ENCODE results near the gene TUBB. TPM values are rescaled to one million over a fixed set of nuclear protein-coding genes. Genes with fewer than 3 reads are reported as not detected.

Gene TUBB
- total and polyA plus RNA-seq, 12 donors = 144 to 440 (median 189) TPM

GRCh38 chr6:30709101-30709868 lies 10.9 kb upstream of the TUBB start:
- DNase-seq = no peak
- H3K36me3 ChIP-seq = peaks cover 0 to 99% (median 51%) of the 10 kb centered on the region in 9 donors
- H3K9me3 ChIP-seq = no peaks in the 10 kb centered on the region
- peaks cover 0 to 7% (median 0%) of the 10 kb centered on the region in 9 donors for H3K4me1 ChIP-seq
- H3K27ac ChIP-seq = no peak overlapping the region
- no peak overlapping the region for H3K4me3 ChIP-seq
- intact Hi-C loops (cut with DNase I) = no loop called here
- WGBS, 2 donors = 98 to 100% methylated on average over 2 of the region's 2 CpGs
- no peak for TF ChIP-seq CTCF (IDR thresholded peaks at IDR 0.05)
- ATAC-seq = no peak
- no peaks in the 10 kb centered on the region for H3K27me3 ChIP-seq

GRCh38 chr6:30711758-30712380 lies 8.3 kb upstream of the TUBB start:
- DNase-seq = no peak
- no peak overlapping the region for H3K27ac ChIP-seq
- no peaks in the 10 kb centered on the region for H3K27me3 ChIP-seq
- intact Hi-C loops (cut with DNase I) = no loop called here
- no peak for TF ChIP-seq CTCF (IDR thresholded peaks at IDR 0.05)
- no peak overlapping the region for H3K4me3 ChIP-seq
- H3K4me1 ChIP-seq = peaks cover 0 to 11% (median 8%) of the 10 kb centered on the region in 9 donors
- peaks cover 0 to 86% (median 56%) of the 10 kb centered on the region in 9 donors for H3K36me3 ChIP-seq
- no peak for ATAC-seq
- 92 to 96% methylated on average over 1 of the region's 1 CpG for WGBS, 2 donors
- no peaks in the 10 kb centered on the region for H3K9me3 ChIP-seq

- Histone ChIP-seq H3K9me3 (no peaks in the 10 kb centered on the region), H3K4me3 (no peak overlapping the region), H3K27ac (no peak overlapping the region), H3K4me1 (peaks cover 0 to 11% (median 9%) of the 10 kb centered on the region in 9 donors), H3K36me3 (peaks cover 0 to 80% (median 54%) of the 10 kb centered on the region in 9 donors), H3K27me3 (no peaks in the 10 kb centered on the region)
- no peak for TF ChIP-seq CTCF (IDR thresholded peaks at IDR 0.05)
- intact Hi-C loops (cut with DNase I) = no loop called here
- ATAC-seq (no peak), DNase-seq (no peak)
- WGBS, 2 donors = 60 to 75% methylated on average over 7 of the region's 7 CpGs
Observed at GRCh38 chr6:30712441-30712945, 7.7 kb upstream of the TUBB start.

- no peak overlapping the region for H3K27ac ChIP-seq
- H3K36me3 ChIP-seq = peaks cover 0 to 63% (median 44%) of the 10 kb centered on the region in 9 donors
- ATAC-seq = no peak
- no peak for TF ChIP-seq CTCF (IDR thresholded peaks at IDR 0.05)
- no peak overlapping the region for H3K4me3 ChIP-seq
- DNase-seq = no peak
- H3K27me3 ChIP-seq = no peaks in the 10 kb centered on the region
- H3K4me1 ChIP-seq = peaks cover 2 to 27% (median 24%) of the 10 kb centered on the region in 9 donors
- no peaks in the 10 kb centered on the region for H3K9me3 ChIP-seq
- intact Hi-C loops (cut with DNase I) = loop anchor here in 1 of 10 donors (2.0 kb wide), 1 partner anchor 23 kb away; the partner anchor contains the start of gene NRM
- WGBS, 2 donors = 96 to 100% methylated on average over 1 of the region's 1 CpG
Observed at GRCh38 chr6:30714263-30714662, 5.9 kb upstream of the TUBB start.

Measured in heart right ventricle (tissue), 16 donors.